HG02610 (cell line): ENCODE data around the gene APOBEC4.

Source experiments
- ATAC-seq: cut with Tn5 transposase; IDR thresholded peaks from one replicate; pipeline ENCODE4 v1.9.1; 2021; ENCODE audit warnings: mild to moderate bottlenecking, moderate library complexity; ENCODE audit not compliant: unreplicated experiment

The APOBEC4 gene

DNA sequence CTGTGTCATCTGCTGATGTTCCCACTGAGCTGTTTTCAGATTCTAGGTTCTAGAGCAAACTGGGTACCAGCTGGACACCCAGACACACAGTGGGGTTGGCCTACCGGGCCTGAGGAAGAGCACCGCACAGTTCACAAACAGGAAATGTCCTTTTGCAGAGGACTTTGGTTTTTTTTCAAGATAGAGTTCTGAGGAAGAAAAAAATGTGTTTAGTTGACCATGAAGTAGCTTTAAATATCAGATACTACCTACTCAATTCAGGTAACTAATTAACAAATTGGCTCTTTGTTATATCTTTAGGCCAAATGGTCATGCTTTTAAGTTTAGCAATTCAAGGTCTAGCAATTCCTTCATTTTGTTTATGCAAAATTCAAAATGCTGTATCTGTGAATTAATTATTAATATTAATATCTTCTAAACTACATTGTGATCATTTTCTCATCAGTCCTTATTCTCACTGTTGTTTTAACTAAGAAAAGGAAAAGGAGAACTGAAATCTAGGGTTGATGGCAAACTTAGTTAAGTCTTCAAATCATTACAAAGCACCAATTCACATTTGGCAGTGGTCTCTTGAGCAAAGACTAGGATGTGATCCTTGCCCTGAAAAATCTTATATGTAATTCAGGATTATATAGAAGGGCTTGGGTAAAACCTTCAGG is 45.7 kb downstream of the APOBEC4 start:
- no peak for ATAC-seq

DNA sequence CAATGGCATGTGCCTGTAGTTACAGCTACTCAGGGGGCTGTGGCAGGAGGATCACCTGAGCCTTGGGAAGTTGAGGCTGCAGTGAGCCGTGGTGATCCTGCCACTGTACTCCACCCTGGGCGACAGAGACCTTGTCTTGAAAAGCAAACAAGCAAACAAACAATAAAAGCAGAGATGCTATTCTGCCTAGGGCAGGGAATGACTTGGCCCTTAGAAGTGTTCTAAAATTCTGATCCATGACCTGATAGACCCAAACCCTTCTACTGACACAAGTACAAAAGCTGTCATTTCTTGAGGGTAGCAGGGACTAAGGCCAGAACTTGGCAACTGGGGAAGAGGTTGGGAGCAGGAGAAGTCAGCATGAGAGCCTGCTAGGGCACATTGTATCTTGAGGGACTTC is 47.2 kb downstream of the APOBEC4 start:
- ATAC-seq, result no peak

DNA sequence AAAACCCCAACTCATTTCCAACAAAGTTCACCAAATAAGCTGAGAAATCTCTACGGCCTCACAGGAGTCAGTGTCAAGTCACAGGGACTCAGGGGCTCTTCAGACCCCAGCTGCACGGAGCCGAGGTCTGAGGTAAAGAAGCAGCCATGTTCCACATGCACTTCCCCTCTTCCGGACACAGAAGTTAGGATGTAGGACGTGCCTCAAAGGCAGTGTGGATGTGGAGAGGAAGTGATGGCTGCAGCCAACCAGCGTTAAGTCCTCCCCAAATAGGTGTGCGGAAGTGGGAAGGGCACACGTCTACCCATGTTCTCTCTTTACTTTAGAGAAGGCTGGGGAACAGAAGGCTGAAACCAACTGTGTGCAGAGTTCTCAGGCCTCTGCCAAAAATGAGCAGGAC is 48.3 kb downstream of the APOBEC4 start:
- peak; percentile 17 for ATAC-seq

DNA sequence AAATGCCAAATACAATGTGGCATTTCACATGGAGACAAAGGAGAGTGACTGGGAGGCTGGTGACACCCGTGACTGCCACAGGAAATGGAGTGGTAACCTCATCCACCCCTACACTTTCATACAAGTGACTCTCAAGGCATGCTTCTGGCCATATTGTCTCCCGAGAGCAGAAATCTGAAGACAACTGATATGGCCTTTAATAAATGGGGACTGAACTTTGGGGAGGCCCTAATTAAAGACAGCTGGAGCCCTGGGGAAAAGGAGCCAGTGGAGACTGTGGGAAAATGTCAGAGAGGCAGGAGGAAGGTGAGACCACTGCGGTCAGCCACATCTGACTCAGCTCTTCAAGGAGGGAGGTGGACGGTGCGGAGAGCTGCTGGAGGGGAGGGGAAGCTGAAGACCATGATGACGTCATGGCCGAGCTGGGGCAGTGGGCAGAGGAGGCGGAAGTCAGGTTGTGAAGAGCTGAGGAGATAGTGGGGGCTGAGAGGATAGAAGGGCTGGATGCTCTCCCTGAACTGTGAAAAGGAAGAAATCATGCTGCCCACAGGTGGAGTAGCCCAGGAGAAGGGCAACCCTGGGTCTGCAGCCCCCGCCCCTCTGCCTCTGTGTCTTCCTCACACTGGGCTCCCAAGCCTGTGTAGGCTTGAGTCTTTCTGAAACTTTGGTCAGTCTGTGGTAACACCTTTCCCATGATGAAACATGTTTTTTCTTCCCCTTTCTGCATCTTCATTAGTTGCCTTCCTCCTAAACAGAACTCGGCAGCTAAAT is 48.9 kb downstream of the APOBEC4 start:
- peak; percentile 53 for ATAC-seq

DNA sequence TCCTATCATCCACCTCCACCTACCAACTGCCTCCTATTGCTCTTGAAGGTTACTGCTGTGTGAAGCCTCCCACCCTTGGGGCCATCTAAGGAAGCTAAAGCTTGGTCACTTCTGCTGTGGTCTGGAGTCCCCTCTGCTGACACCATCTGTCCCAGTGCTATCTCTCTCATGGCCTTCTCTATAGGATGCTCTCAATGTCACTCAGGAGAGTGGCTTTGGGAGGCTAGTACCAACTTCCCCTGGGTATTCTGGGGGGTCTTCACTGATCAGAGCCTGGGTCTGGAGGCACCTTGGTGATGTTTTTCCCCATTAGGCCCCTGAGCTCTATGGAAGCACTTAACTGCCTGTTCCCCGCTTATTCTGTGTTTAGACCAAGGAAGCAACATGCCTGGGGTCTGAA is 50.6 kb downstream of the APOBEC4 start:
- ATAC-seq, result no peak

DNA sequence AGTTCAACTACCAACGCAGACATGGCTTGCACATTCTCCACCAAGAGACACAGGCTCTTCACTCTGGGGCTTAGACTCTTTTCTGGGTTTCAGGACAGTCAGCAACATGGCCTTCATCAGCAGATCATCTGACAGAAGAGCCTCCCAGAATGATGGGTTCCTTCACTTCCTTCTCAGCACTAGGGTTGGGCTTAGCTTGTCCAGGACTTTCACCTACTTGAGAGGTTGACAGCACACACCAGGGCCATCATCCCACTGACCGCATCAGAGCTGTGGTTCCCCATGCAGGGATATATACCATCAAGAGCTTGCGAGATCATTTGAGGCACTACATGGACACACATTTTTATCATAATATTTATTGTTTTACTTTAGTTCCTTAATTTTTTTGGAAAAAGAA is 52.5 kb downstream of the APOBEC4 start:
- no peak for ATAC-seq

DNA sequence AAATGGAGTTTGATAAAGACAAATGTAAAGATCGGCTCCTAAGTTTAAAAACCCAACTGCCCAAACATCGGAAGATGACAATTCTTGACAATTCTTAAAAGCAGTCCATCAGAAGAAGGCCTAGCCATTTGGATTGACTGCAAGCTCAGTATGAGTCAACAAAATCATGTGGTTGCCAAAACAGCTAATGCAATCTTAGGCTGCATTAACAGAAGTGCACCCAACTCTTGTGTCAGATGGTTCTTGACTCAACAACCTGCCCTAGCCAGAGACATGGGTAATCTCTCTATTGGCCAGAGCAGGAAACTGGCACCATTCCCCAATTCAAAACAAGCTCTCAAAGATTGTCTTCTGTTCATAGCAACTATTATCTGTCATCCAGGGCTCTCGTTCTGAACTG is 53.0 kb downstream of the APOBEC4 start:
- ATAC-seq, result no peak

DNA sequence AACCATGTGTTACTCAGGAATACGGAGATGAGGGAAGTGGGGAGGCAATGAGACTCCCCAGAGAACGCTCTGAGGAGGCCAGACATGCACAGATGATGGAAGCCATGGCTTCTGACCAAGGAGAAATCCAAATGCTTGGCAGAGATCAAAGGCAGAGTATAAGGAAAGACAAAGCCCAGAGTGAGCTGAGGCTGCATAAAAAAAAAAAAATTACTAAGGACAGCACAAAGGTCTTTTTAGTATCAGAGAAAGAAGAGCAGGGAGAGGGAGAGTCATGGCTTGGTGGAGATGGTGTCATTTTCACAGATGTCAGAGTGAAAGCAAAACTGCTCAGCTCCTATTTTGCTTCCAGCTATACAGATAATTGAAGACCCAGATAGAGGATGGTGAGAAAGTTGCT is 54.7 kb downstream of the APOBEC4 start:
- ATAC-seq, result peak; percentile 75

DNA sequence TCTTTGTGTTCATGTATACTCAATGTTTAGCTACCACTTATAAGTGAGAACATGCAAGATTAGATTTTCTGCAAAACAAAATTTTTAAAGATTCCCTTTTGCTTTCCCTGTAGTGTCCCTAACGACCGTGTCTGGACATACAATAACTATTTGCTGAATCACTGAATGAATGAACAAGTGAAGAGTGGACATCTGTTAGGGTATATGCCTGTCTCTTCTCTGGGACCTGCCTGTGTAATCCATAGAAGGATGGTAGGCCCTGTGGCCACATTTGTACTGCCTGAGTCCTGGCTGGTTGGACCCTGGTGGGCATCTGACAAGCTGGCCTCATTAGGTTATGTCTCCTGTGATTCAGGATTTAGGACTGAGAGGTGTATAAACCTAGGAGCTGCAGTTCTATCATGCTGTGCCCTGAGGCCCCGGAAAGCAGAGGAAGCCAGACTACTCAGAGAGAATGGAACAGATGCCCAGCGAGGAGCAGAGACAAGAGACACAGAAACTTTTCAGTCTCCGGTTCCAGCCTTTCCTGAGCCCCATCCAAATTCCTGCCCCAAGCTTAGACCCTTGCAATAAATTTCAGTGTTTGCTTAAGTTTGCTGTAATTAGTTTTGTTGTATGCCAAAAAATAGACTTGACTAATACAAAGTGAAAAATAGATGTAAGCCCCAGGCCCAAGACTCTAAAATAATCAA is 55.3 kb downstream of the APOBEC4 start:
- ATAC-seq, result no peak

DNA sequence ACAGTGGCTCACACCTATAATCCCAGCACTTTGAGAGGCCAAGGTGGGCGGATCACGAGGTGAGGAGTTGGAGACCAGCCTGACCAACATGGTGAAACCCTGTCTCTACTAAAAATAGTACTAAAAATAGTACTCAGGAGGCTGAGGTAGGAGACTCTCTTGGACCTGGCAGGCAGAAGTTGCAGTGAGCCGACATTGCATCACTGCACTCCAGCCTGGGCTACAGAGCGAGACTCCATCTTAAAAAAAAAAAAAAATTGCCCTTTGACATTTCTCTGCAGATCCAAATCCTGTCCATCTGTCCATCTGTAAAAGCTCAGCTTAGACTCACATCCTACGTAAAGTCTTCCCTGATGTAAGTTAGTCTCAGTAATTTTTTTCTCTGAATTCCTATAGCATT is 56.6 kb downstream of the APOBEC4 start:
- ATAC-seq, result no peak
